Measurements from ENCODE around the gene P2RY13.
A peak's percentile ranks its signal among the peaks of the same experiment; 100 is the strongest.

Gene P2RY13

GRCh38 chr3:151289445-151289844 is 39.9 kb downstream of the P2RY13 start:
- DNase-seq, result no peak

GRCh38 chr3:151285940-151286339 is 43.4 kb downstream of the P2RY13 start:
- no peak for DNase-seq

GRCh38 chr3:151283907-151284461 is 45.4 kb downstream of the P2RY13 start:
- DNase-seq, result no peak

- DNase-seq, result no peak
These were observed 46.0 kb downstream of the P2RY13 start for GRCh38 chr3:151283387-151283786.

- no peak for DNase-seq
These were observed 46.4 kb downstream of the P2RY13 start for GRCh38 chr3:151282921-151283320.

- no peak for DNase-seq
These were observed 47.6 kb downstream of the P2RY13 start for GRCh38 chr3:151281671-151282324.

GRCh38 chr3:151278230-151278629 is 51.1 kb downstream of the P2RY13 start, which contains the start of gene P2RY14:
Gene P2RY14 (minus strand): TSS chr3:151278542. CDS start chr3:151214316, 64,226 bp downstream.
- DNase-seq, result no peak

GRCh38 chr3:151276687-151277042 is 52.7 kb downstream of the P2RY13 start:
- DNase-seq, result peak; percentile 8
